ENCODE measurements around the gene MRGPRF. TPM values are rescaled to one million over a fixed set of nuclear protein-coding genes. Genes with fewer than 3 reads are reported as not detected.

Gene MRGPRF
- total and polyA plus RNA-seq, 11 donors = 1.6 to 13.1 (median 3.5) TPM

DNA sequence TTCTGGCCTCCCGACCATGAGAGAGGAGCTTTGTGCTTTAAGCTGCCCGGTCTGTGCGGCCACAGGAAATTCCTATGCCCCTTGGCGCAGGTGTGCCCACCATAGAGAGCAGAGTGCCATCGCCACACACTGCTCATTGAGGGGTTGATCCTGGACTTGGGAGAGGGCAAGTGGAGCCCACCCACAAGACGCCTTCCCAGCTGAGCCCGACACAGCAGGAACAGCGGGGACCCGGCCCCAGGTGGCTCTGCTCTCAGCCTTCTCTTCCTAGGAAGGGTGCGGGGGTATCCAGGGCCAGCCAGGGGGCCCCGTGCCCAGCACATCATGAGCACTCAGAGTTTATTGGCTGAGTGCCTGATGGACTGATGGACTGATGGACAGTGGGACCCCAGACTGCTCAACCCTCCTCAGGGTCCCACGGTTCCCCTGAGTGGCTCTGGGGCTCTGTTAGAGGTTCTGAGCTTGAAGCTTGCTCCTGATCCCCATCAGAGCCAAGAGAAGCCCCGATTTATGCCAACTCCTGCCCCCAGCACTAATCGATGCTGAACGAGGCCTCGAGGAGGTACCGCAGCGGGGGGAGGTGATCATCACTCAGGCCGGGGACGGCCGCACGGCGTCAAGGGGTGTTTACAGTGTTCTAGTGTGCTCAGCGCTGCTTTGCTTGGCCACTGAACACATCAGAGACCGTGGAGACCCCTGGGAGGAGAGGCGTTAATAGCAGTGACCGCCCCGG lies 18.7 kb downstream of the MRGPRF start:
- intact Hi-C loops (cut with DNase I) = no loop called here
- ATAC-seq (peak in 1 of 4 donors; percentile 11), DNase-seq (peak in 1 of 5 donors; percentile 17)
- TF ChIP-seq CTCF (IDR thresholded peaks at IDR 0.05) (no peak), POLR2A (IDR thresholded peaks at IDR 0.05) (no peak)
- Histone ChIP-seq H3K27ac (no peak overlapping the region), H3K36me3 (no peaks in the 10 kb centered on the region), H3K4me1 (peaks cover 0 to 12% (median 9%) of the 10 kb centered on the region in 12 donors), H3K27me3 (peaks cover 0 to 22% (median 0%) of the 10 kb centered on the region in 9 donors), H3K4me3 (no peak overlapping the region), H3K9me3 (no peaks in the 10 kb centered on the region)
- 79 to 91% (median 89%) methylated on average over 11 to 28 of the region's 28 CpGs for WGBS, 4 donors

DNA sequence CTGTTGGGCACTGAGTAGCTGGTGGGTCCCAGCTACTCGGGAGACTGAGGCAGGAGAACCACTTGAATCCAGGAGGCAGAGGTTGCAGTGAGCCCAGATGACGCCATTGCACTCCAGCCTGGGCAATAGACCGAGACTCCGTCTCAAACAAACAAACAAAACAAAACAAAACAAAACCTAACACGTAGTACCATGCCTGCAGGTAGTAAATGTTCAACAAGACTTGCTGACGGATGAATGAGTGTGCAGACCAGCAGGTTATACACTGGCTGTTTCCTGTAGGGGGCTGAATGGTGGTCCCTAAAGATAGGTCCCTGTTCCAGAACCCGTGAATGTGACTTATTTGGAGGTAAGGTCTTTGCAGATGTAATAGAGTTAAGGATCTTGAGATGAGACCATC lies 19.5 kb downstream of the MRGPRF start:
- DNase-seq (no peak), ATAC-seq (no peak)
- TF ChIP-seq POLR2A (IDR thresholded peaks at IDR 0.05) = no peak
- TF ChIP-seq CTCF (IDR thresholded peaks at IDR 0.05) = no peak
- Histone ChIP-seq H3K4me3 (no peak overlapping the region), H3K4me1 (peaks cover 0 to 5% (median 4%) of the 10 kb centered on the region in 12 donors), H3K36me3 (no peaks in the 10 kb centered on the region), H3K27me3 (peaks cover 0 to 22% (median 0%) of the 10 kb centered on the region in 9 donors), H3K27ac (no peak overlapping the region), H3K9me3 (no peaks in the 10 kb centered on the region)
- intact Hi-C loops (cut with DNase I) = no loop called here
- WGBS, 4 donors = 89 to 94% (median 90%) methylated on average over 7 of the region's 7 CpGs

- DNase-seq (peak in 1 of 5 donors; percentile 9), ATAC-seq (no peak)
- H3K27me3 ChIP-seq = peaks cover 0 to 22% (median 0%) of the 10 kb centered on the region in 9 donors
- H3K9me3 ChIP-seq = no peaks in the 10 kb centered on the region
- no peak for TF ChIP-seq POLR2A (IDR thresholded peaks at IDR 0.05)
- no peak for TF ChIP-seq CTCF (IDR thresholded peaks at IDR 0.05)
- H3K4me3 ChIP-seq = no peak overlapping the region
- H3K36me3 ChIP-seq = no peaks in the 10 kb centered on the region
- no peak overlapping the region for H3K27ac ChIP-seq
- 55 to 66% (median 58%) methylated on average over 10 to 14 of the region's 14 CpGs for WGBS, 4 donors
- H3K4me1 ChIP-seq = no peaks in the 10 kb centered on the region
- intact Hi-C loops (cut with DNase I) = no loop called here
Observed at GRCh38 chr11:68992743-68993255, 20.2 kb downstream of the MRGPRF start.

- Histone ChIP-seq H3K4me1 (no peaks in the 10 kb centered on the region), H3K4me3 (no peak overlapping the region), H3K9me3 (peaks cover 0 to 15% (median 0%) of the 10 kb centered on the region in 12 donors), H3K36me3 (no peaks in the 10 kb centered on the region), H3K27me3 (peaks cover 0 to 22% (median 0%) of the 10 kb centered on the region in 9 donors), H3K27ac (no peak overlapping the region)
- DNase-seq (peak in 2 of 5 donors; percentile 5 to 46), ATAC-seq (peak in 1 of 4 donors; percentile 23)
- intact Hi-C loops (cut with DNase I) = no loop called here
- TF ChIP-seq POLR2A (IDR thresholded peaks at IDR 0.05) (no peak), CTCF (IDR thresholded peaks at IDR 0.05) (no peak)
- 86 to 94% (median 92%) methylated on average over 8 to 16 of the region's 16 CpGs for WGBS, 4 donors
Observed at GRCh38 chr11:68990995-68991780, 21.9 kb downstream of the MRGPRF start.
